Posterior vena cava (tissue), 2 donors: Measurements from ENCODE around the gene RNF217. TPM values are rescaled to one million over a fixed set of nuclear protein-coding genes. Genes with fewer than 3 reads are reported as not detected.
"Not testable (repeated sequence)": the region's sequence is repeated elsewhere in the genome, so short reads cannot be mapped to it uniquely, and the experiment has no call there.

Source experiments
- DNase-seq: peaks from one replicate; pipeline ENCODE4 v3.0.0-alpha.2; 2020; ENCODE audit warnings: low spot score
- intact Hi-C, 2 donors: fragments of 100-400 bp; cut with DNase I; formaldehyde crosslinking; loops; one replicate each; pipeline versions ENCODE4 v1.14.1 to v1.14.2; 2022 to 2023
- total RNA-seq, 2 donors: library from RNA; stranded (reverse); fragmentation: NEBNext Ultra II Directional; extraction: Animal tissue kit (Norgen Biotek cat#: 25700); gene quantifications; one replicate each; pipeline ENCODE4 v1.2.1, GENCODE V29; 2021
- donor health status: DM: yes; HTN: yes; CAD: no.
- donor health status: DM: yes; HTN: yes; CAD: no.

RNF217 gene
- total RNA-seq, 2 donors from 2014 or later, result 23.7 to 29.2 TPM

GRCh38 chr6:125110056-125110455 lies 147.8 kb downstream of the RNF217 start:
- intact Hi-C loops, result loop anchor here in 1 of 2 donors (5.0 kb wide), 1 partner anchor 238 kb away; no protein-coding TSS in a partner anchor
- no peak for DNase-seq

- no peak for DNase-seq
- intact Hi-C loops, result loop anchor here in 1 of 2 donors (5.0 kb wide), 1 partner anchor 239 kb away; no protein-coding TSS in a partner anchor
These were observed 149.2 kb downstream of the RNF217 start for GRCh38 chr6:125111219-125111983.

GRCh38 chr6:125112934-125113333 lies 150.7 kb downstream of the RNF217 start:
- DNase-seq, result no peak
- intact Hi-C loops, result loop anchor here in 1 of 2 donors (5.0 kb wide), 1 partner anchor 241 kb away; no protein-coding TSS in a partner anchor

GRCh38 chr6:125114248-125114858 lies 152.1 kb downstream of the RNF217 start:
- no peak for DNase-seq
- intact Hi-C loops, result loop anchor here in 1 of 2 donors (5.0 kb wide), 1 partner anchor 242 kb away; no protein-coding TSS in a partner anchor

- intact Hi-C loops, result no loop called here
- DNase-seq, result no peak
These were observed 153.9 kb downstream of the RNF217 start for GRCh38 chr6:125116170-125116569.

GRCh38 chr6:125116710-125117109 lies 154.5 kb downstream of the RNF217 start:
- DNase-seq, result no peak
- intact Hi-C loops, result no loop called here

- intact Hi-C loops, result no loop called here
- no peak for DNase-seq
These were observed 155.6 kb downstream of the RNF217 start for GRCh38 chr6:125117818-125118217.

GRCh38 chr6:125120054-125120590 lies 157.9 kb downstream of the RNF217 start:
- DNase-seq, result no peak
- intact Hi-C loops, result no loop called here

- intact Hi-C loops, result no loop called here
- DNase-seq, result no peak
These were observed 159.7 kb downstream of the RNF217 start for GRCh38 chr6:125121894-125122293.

GRCh38 chr6:125123051-125123450 lies 160.8 kb downstream of the RNF217 start:
- intact Hi-C loops, result no loop called here
- no peak for DNase-seq

GRCh38 chr6:125123468-125124048 lies 161.3 kb downstream of the RNF217 start:
- no peak for DNase-seq
- intact Hi-C loops, result no loop called here

GRCh38 chr6:125124049-125124669 lies 161.9 kb downstream of the RNF217 start:
- intact Hi-C loops, result no loop called here
- no peak for DNase-seq

GRCh38 chr6:125125856-125126255 lies 163.6 kb downstream of the RNF217 start:
- DNase-seq, intact Hi-C loops: not testable (repeated sequence)

GRCh38 chr6:125129354-125129753 lies 167.1 kb downstream of the RNF217 start:
- DNase-seq, result no peak
- intact Hi-C loops, result no loop called here

GRCh38 chr6:125132058-125132457 lies 169.8 kb downstream of the RNF217 start:
- intact Hi-C loops, result no loop called here
- no peak for DNase-seq

GRCh38 chr6:125136378-125136777 lies 174.1 kb downstream of the RNF217 start:
- DNase-seq, result no peak
- intact Hi-C loops, result no loop called here

- no peak for DNase-seq
- intact Hi-C loops, result no loop called here
These were observed 175.8 kb downstream of the RNF217 start for GRCh38 chr6:125138083-125138482.

- intact Hi-C loops, result no loop called here
These were observed 178.6 kb downstream of the RNF217 start for GRCh38 chr6:125140808-125141207.

More at GRCh38 chr6:125140808-125141207, 178.6 kb downstream of the RNF217 start:
- no peak for DNase-seq
